Activated naive CD4-positive, alpha-beta T cell treated with anti-CD3 and anti-CD28 coated beads, Interleukin-2, amount 10 ng/mL, durations not matched to agents 7 days and 5 days (primary cell): ENCODE measurements around the gene CXCL12.

ENCODE experiments used
- CTCF ChIA-PET: fragments of 350-600 bp; sonication (Branson Sonifier 250); formaldehyde crosslinking; loops from one replicate; lab custom pipeline; 2021; ENCODE audit warnings: antibody characterized with exemption; lab: Charles Lee
- DNase-seq: peaks from one replicate; pipeline ENCODE4 v3.0.0-alpha.2; 2020
- H3K27ac Mint-ChIP-seq: one replicate; pipeline ENCODE4 v1.8.0; 2021; ENCODE audit warnings: mild to moderate bottlenecking, moderate library complexity, mixed read lengths
- H3K27me3 Mint-ChIP-seq: one replicate; pipeline ENCODE4 v1.8.0; 2021; ENCODE audit warnings: mild to moderate bottlenecking, mixed read lengths
- H3K36me3 Mint-ChIP-seq: one replicate; pipeline ENCODE4 v1.8.0; 2021; ENCODE audit warnings: mixed read lengths
- H3K4me1 Mint-ChIP-seq: one replicate; pipeline ENCODE4 v1.8.0; 2021; ENCODE audit warnings: mixed read lengths
- H3K4me3 Mint-ChIP-seq: one replicate; pipeline ENCODE4 v1.8.0; 2021; ENCODE audit warnings: mild to moderate bottlenecking, moderate library complexity, mixed read lengths
- H3K9me3 Mint-ChIP-seq: one replicate; pipeline ENCODE4 v1.8.0; 2021; ENCODE audit warnings: mixed read lengths

The CXCL12 gene

DNA sequence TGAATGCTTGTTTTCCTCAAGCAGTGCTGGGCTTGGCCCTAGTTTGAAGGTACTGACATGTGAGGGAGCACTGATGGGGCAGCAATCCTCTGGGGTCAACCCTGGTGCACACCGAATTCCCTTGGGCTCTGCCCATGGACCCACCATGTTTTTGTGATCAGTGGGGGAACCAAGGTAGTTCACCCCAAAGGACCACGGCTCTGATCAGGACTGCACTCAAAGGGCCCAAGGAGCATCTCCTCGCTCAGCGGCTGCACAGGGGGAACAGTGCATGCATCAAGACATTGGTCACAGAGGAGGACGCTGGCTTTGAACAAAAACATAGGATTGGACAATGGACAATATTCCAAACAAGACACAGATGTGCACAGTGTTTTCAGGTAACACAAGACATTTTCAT, 12.7 kb downstream of the CXCL12 start:
- H3K4me1 Mint-ChIP-seq, result no peaks in the 10 kb centered on the region
- H3K27ac Mint-ChIP-seq, result no peak overlapping the region
- CTCF ChIA-PET, result no interaction called here
- no peak overlapping the region for H3K4me3 Mint-ChIP-seq
- no peak for DNase-seq
- no peaks in the 10 kb centered on the region for H3K9me3 Mint-ChIP-seq
- no peaks in the 10 kb centered on the region for H3K36me3 Mint-ChIP-seq
- peaks cover 8% of the 10 kb centered on the region for H3K27me3 Mint-ChIP-seq

DNA sequence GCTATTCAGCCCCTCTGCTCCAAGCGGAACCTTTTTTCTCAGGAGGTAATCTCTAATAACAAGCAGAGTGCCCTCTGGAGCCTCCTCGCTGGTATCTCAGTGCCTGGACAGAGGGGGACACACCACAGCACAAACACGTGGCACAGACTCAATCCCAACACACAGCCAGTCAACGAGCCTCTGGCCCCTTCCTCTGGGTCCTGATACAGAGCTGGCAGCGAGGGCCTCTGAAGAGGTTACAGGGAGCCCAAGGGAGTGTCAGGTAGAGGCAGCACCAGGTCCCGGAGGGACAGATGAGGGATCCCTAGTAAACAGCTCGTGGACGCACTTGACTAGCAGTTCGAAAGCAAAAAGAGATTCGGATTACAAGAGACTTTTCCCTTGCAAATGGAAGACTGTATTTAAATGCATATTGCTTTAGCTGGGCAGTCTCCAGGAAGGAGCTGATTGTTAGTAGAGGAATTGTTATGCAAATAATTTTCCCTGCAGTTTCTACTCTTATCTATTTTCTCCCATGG, 14.1 kb downstream of the CXCL12 start:
- no peak for DNase-seq
- no peak overlapping the region for H3K4me3 Mint-ChIP-seq
- peaks cover 8% of the 10 kb centered on the region for H3K27me3 Mint-ChIP-seq
- no peaks in the 10 kb centered on the region for H3K4me1 Mint-ChIP-seq
- CTCF ChIA-PET, result no interaction called here
- H3K27ac Mint-ChIP-seq, result no peak overlapping the region
- H3K9me3 Mint-ChIP-seq, result no peaks in the 10 kb centered on the region
- H3K36me3 Mint-ChIP-seq, result no peaks in the 10 kb centered on the region

GRCh38 chr10:44369854-44370253, 15.0 kb downstream of the CXCL12 start:
- CTCF ChIA-PET, result no interaction called here
- Mint-ChIP-seq H3K27ac (no peak overlapping the region), H3K36me3 (no peaks in the 10 kb centered on the region), H3K4me3 (no peak overlapping the region), H3K4me1 (no peaks in the 10 kb centered on the region), H3K9me3 (no peaks in the 10 kb centered on the region), H3K27me3 (peaks cover 8% of the 10 kb centered on the region)
- no peak for DNase-seq

DNA sequence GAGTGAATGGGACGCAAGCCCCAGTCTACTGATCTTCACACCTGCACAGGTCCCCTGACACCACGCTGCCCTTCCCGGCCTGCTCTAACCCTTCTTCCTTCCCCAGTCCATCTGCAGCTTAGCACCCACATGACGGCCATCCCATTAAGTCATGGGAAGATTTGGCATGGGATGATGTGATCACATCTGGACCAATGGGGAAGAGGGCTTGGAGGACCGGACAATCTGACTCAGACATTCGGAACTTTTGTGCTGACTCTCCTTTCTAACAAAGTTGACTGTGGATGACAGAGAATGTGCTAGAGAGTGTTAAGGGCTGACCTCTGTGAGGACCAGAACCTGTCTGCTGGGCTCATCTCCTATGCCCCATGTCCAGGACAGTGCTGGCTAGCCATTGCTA, 15.6 kb downstream of the CXCL12 start:
- no peak for DNase-seq
- H3K4me1 Mint-ChIP-seq, result no peaks in the 10 kb centered on the region
- peaks cover 8% of the 10 kb centered on the region for H3K27me3 Mint-ChIP-seq
- H3K9me3 Mint-ChIP-seq, result no peaks in the 10 kb centered on the region
- no peak overlapping the region for H3K27ac Mint-ChIP-seq
- no peak overlapping the region for H3K4me3 Mint-ChIP-seq
- H3K36me3 Mint-ChIP-seq, result no peaks in the 10 kb centered on the region
- CTCF ChIA-PET, result no interaction called here

- CTCF ChIA-PET, result no interaction called here
- Mint-ChIP-seq H3K27me3 (peaks cover 8% of the 10 kb centered on the region), H3K4me3 (no peak overlapping the region), H3K4me1 (no peaks in the 10 kb centered on the region), H3K27ac (no peak overlapping the region), H3K36me3 (no peaks in the 10 kb centered on the region), H3K9me3 (no peaks in the 10 kb centered on the region)
- DNase-seq, result no peak
These were observed 16.3 kb downstream of the CXCL12 start for GRCh38 chr10:44368637-44369036.

GRCh38 chr10:44366941-44367630, 17.8 kb downstream of the CXCL12 start:
- H3K4me1 Mint-ChIP-seq, result no peaks in the 10 kb centered on the region
- no peaks in the 10 kb centered on the region for H3K9me3 Mint-ChIP-seq
- no peak overlapping the region for H3K4me3 Mint-ChIP-seq
- peaks cover 8% of the 10 kb centered on the region for H3K27me3 Mint-ChIP-seq
- no peak overlapping the region for H3K27ac Mint-ChIP-seq
- DNase-seq, result no peak
- H3K36me3 Mint-ChIP-seq, result no peaks in the 10 kb centered on the region
- CTCF ChIA-PET, result interaction anchor here (1.4 kb wide), 1 partner anchor 677 kb away, joined by 5 read pairs; no protein-coding TSS in a partner anchor

DNA sequence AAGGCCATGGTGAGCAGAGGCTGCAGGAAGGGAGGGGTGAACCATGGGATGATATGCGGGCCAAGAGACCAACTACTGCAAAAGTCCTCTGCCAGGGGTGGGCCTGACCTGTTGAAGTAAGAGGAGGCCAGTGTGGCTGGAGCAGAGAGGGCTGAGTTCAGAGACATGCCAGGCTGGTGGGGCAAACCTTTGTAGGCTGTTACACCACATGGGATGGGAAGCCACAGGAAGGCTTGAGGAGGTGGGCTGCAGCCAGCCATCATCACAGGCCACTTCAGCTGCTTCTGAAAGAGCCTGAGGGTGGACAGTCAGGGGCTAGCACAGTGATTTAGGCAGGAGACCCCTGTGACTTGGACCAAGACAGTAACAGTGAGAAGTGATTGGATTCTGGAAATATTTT, 20.3 kb downstream of the CXCL12 start:
- peaks cover 18% of the 10 kb centered on the region for H3K27me3 Mint-ChIP-seq
- no peaks in the 10 kb centered on the region for H3K4me1 Mint-ChIP-seq
- H3K27ac Mint-ChIP-seq, result no peak overlapping the region
- CTCF ChIA-PET, result no interaction called here
- H3K36me3 Mint-ChIP-seq, result no peaks in the 10 kb centered on the region
- no peaks in the 10 kb centered on the region for H3K9me3 Mint-ChIP-seq
- no peak for DNase-seq
- no peak overlapping the region for H3K4me3 Mint-ChIP-seq

DNA sequence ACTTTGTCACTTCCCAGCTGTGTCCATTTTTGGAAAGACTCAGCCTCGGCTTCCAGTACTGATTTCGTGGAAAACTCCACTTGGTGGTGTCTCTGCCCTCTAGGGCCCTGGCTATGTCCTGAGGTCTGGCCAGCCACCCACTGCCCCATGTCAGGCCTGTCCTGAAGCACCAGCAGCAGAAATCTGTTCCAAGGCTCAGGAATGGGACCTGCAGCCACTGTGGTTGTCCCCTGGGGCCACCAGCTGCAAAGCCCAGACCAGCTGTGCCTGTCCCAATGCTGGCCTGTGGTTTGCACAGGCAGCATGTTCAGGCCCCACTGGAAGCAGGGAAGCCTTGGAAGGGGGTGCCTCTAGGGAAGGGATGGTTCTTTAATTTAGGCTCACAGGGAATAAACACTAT, 21.2 kb downstream of the CXCL12 start:
- Mint-ChIP-seq H3K4me1 (no peaks in the 10 kb centered on the region), H3K9me3 (no peaks in the 10 kb centered on the region), H3K27ac (no peak overlapping the region), H3K36me3 (no peaks in the 10 kb centered on the region), H3K4me3 (no peak overlapping the region), H3K27me3 (peaks cover 13% of the 10 kb centered on the region)
- CTCF ChIA-PET, result no interaction called here
- no peak for DNase-seq

- no peak for DNase-seq
- no peak overlapping the region for H3K4me3 Mint-ChIP-seq
- H3K9me3 Mint-ChIP-seq, result no peaks in the 10 kb centered on the region
- no peaks in the 10 kb centered on the region for H3K4me1 Mint-ChIP-seq
- peaks cover 10% of the 10 kb centered on the region for H3K27me3 Mint-ChIP-seq
- H3K27ac Mint-ChIP-seq, result no peak overlapping the region
- no peaks in the 10 kb centered on the region for H3K36me3 Mint-ChIP-seq
- CTCF ChIA-PET, result interaction anchor here (1.2 kb wide), 1 partner anchor 24 kb away, joined by 3 read pairs; no protein-coding TSS in a partner anchor
These were observed 21.8 kb downstream of the CXCL12 start for GRCh38 chr10:44362866-44363711.

- H3K27me3 Mint-ChIP-seq, result peaks cover 10% of the 10 kb centered on the region
- H3K36me3 Mint-ChIP-seq, result no peaks in the 10 kb centered on the region
- no peak overlapping the region for H3K4me3 Mint-ChIP-seq
- H3K4me1 Mint-ChIP-seq, result no peaks in the 10 kb centered on the region
- no peak for DNase-seq
- H3K9me3 Mint-ChIP-seq, result no peaks in the 10 kb centered on the region
- CTCF ChIA-PET, result no interaction called here
- no peak overlapping the region for H3K27ac Mint-ChIP-seq
These were observed 23.8 kb downstream of the CXCL12 start for GRCh38 chr10:44361109-44361508.

- Mint-ChIP-seq H3K36me3 (no peaks in the 10 kb centered on the region), H3K27me3 (peaks cover 10% of the 10 kb centered on the region), H3K4me1 (no peaks in the 10 kb centered on the region), H3K9me3 (no peaks in the 10 kb centered on the region), H3K4me3 (no peak overlapping the region), H3K27ac (no peak overlapping the region)
- CTCF ChIA-PET, result no interaction called here
- DNase-seq, result no peak
These were observed 26.7 kb downstream of the CXCL12 start for GRCh38 chr10:44358080-44358771.

DNA sequence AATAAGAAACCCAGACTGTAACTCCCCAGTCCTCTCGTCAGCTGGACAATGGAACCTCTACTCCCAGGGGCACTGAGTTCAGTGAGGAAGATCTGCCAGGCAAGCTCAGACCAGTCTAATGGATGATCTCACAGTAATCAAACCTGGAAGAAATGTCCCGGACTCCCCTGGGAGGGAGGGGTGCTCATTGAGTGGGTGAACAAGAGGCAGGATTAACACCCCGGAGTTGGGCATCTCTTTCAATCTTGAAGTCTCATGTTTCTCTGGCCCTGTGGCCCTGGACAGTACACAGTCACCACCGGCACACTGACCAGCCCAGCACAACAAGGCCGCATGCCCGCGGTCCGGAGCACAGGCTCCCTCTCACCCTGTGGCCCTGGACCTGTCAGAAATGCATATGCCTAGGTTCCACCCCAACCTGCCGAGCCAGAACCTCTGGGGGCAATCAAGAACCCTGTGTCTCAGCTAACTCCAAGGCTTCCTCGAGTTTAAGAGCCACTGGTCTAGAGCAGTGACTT, 27.8 kb downstream of the CXCL12 start:
- Mint-ChIP-seq H3K27ac (no peak overlapping the region), H3K9me3 (no peaks in the 10 kb centered on the region), H3K4me3 (no peak overlapping the region), H3K27me3 (peaks cover 17% of the 10 kb centered on the region), H3K36me3 (no peaks in the 10 kb centered on the region), H3K4me1 (no peaks in the 10 kb centered on the region)
- CTCF ChIA-PET, result no interaction called here
- DNase-seq, result no peak

- H3K36me3 Mint-ChIP-seq, result no peaks in the 10 kb centered on the region
- H3K27me3 Mint-ChIP-seq, result peaks cover 20% of the 10 kb centered on the region
- no peak overlapping the region for H3K4me3 Mint-ChIP-seq
- no peaks in the 10 kb centered on the region for H3K9me3 Mint-ChIP-seq
- no peak for DNase-seq
- CTCF ChIA-PET, result no interaction called here
- no peaks in the 10 kb centered on the region for H3K4me1 Mint-ChIP-seq
- no peak overlapping the region for H3K27ac Mint-ChIP-seq
These were observed 28.5 kb downstream of the CXCL12 start for GRCh38 chr10:44356139-44357022.
